Activated CD4-positive, alpha-beta T cell treated with anti-CD3 and anti-CD28 coated beads, Interleukin-2, amount 10 ng/mL, durations not matched to agents 7 days and 5 days (primary cell): ENCODE data around the gene MFSD2A. TPM values are rescaled to one million over a fixed set of nuclear protein-coding genes. Genes with fewer than 3 reads are reported as not detected.

Experiments used
- CTCF ChIA-PET: fragments of 350-600 bp; sonication (Branson Sonifier 250); formaldehyde crosslinking; loops from one replicate; lab custom pipeline; 2021; ENCODE audit warnings: antibody characterized with exemption; lab: Charles Lee
- POLR2A ChIA-PET: fragments of 350-600 bp; sonication (Branson Sonifier 250); formaldehyde crosslinking; loops from one replicate; lab custom pipeline; 2021; ENCODE audit warnings: antibody characterized with exemption; lab: Charles Lee
- DNase-seq: peaks from one replicate; pipeline ENCODE4 v3.0.0-alpha.2; 2020
- H3K27ac Mint-ChIP-seq: one replicate; pipeline ENCODE4 v1.8.0; 2021; ENCODE audit warnings: mild to moderate bottlenecking, moderate library complexity, mixed read lengths
- H3K27me3 Mint-ChIP-seq: one replicate; pipeline ENCODE4 v1.8.0; 2021; ENCODE audit warnings: mixed read lengths
- H3K36me3 Mint-ChIP-seq: one replicate; pipeline ENCODE4 v1.8.0; 2021; ENCODE audit warnings: low read depth, mixed read lengths
- H3K4me1 Mint-ChIP-seq: one replicate; pipeline ENCODE4 v1.8.0; 2021; ENCODE audit warnings: mixed read lengths
- H3K4me3 Mint-ChIP-seq: one replicate; pipeline ENCODE4 v1.8.0; 2021; ENCODE audit warnings: mild to moderate bottlenecking, moderate library complexity, mixed read lengths
- H3K9me3 Mint-ChIP-seq: one replicate; pipeline ENCODE4 v1.8.0; 2021; ENCODE audit warnings: mixed read lengths
- total RNA-seq, 2 experiments: library from RNA; stranded (reverse); gene quantifications; one replicate each; pipeline ENCODE4 v1.2.3, GENCODE V29; 2021

Gene MFSD2A
- total RNA-seq, 2 experiments from 2014 or later = 2.0 to 2.8 TPM

DNA sequence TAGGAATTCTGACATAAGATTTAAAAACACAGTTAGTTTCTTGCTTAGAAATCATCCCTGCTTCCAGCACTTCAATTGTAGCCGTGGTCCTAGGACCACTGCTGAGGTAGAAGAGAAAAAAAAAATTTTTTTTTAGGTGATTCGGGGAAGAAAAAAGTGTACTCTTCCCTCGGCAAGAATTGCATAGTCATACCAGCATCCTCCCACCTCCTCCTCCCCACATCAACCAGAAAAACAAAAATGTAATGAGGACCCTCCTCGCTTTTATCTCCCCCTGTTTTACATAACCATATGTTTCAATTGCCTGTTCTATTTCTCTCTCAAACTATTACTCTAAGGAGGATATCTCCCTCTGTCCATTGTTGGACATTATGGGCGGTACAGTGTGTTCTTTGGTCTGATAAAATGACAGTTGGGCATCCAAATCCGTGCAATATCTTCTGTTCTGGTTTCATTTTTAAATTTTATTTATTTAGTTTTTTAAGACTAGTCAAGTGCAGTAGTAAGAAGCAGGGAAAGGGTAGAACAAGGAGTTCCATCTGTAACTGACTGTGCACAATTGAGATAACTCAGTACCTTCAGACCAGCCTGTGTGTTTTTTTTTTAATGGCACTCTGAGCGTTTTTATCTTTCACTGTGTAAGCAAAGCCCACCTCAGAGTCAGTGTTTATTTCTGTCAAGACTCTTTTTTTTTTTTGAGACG is 10.4 kb upstream of the MFSD2A start:
- CTCF ChIA-PET = interaction anchor here (0.7 kb wide), 1 partner anchor 15 kb away, joined by 5 read pairs; no protein-coding TSS in a partner anchor
- Mint-ChIP-seq H3K4me3 (no peak overlapping the region), H3K9me3 (no peaks in the 10 kb centered on the region), H3K4me1 (peaks cover 7% of the 10 kb centered on the region), H3K36me3 (no peaks in the 10 kb centered on the region), H3K27ac (no peak overlapping the region), H3K27me3 (peaks cover 6% of the 10 kb centered on the region)
- POLR2A ChIA-PET = no interaction called here
- no peak for DNase-seq

GRCh38 chr1:39946216-39946615 is 8.7 kb upstream of the MFSD2A start:
- peaks cover 6% of the 10 kb centered on the region for H3K27me3 Mint-ChIP-seq
- DNase-seq = no peak
- POLR2A ChIA-PET = no interaction called here
- H3K4me1 Mint-ChIP-seq = peaks cover 7% of the 10 kb centered on the region
- no peaks in the 10 kb centered on the region for H3K36me3 Mint-ChIP-seq
- H3K27ac Mint-ChIP-seq = no peak overlapping the region
- no peaks in the 10 kb centered on the region for H3K9me3 Mint-ChIP-seq
- H3K4me3 Mint-ChIP-seq = no peak overlapping the region
- CTCF ChIA-PET = interaction anchor here (0.9 kb wide), 1 partner anchor 147 kb away, joined by 6 read pairs; no protein-coding TSS in a partner anchor

DNA sequence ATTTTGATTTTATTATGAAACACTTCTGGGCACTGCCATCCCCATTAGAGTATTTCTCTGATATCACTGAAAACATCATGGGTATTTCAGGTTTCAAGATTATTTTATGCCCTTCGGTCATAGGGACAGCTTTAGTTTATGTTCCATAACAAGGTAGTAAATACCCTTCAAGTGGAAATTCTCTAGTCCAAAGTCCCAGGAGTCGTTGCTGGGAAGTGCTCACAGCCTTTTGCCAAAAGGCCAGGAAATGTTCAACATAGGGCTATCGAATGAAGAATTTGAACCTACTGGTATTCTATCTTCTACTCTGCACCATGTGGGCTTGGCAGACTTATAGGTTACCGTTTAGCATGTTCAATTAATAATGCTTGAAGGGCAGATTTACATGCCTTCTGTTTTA is 7.7 kb upstream of the MFSD2A start:
- Mint-ChIP-seq H3K27me3 (peaks cover 6% of the 10 kb centered on the region), H3K27ac (no peak overlapping the region), H3K9me3 (no peaks in the 10 kb centered on the region), H3K4me1 (peaks cover 7% of the 10 kb centered on the region), H3K36me3 (no peaks in the 10 kb centered on the region), H3K4me3 (no peak overlapping the region)
- POLR2A ChIA-PET = no interaction called here
- no peak for DNase-seq
- CTCF ChIA-PET = interaction anchor here (0.6 to 1.2 kb wide), 4 partner anchors 11 to 297 kb away, joined by 3 read pairs; no protein-coding TSS in a partner anchor

- H3K9me3 Mint-ChIP-seq = no peaks in the 10 kb centered on the region
- H3K36me3 Mint-ChIP-seq = no peaks in the 10 kb centered on the region
- DNase-seq = no peak
- H3K4me3 Mint-ChIP-seq = no peak overlapping the region
- peaks cover 3% of the 10 kb centered on the region for H3K27me3 Mint-ChIP-seq
- CTCF ChIA-PET = interaction anchor here (1.0 to 1.5 kb wide), 3 partner anchors 10 to 24 kb away, joined by 3 read pairs; no protein-coding TSS in a partner anchor
- peaks cover 11% of the 10 kb centered on the region for H3K4me1 Mint-ChIP-seq
- POLR2A ChIA-PET = no interaction called here
- H3K27ac Mint-ChIP-seq = no peak overlapping the region
Observed at GRCh38 chr1:39949891-39950290, 5.1 kb upstream of the MFSD2A start.

DNA sequence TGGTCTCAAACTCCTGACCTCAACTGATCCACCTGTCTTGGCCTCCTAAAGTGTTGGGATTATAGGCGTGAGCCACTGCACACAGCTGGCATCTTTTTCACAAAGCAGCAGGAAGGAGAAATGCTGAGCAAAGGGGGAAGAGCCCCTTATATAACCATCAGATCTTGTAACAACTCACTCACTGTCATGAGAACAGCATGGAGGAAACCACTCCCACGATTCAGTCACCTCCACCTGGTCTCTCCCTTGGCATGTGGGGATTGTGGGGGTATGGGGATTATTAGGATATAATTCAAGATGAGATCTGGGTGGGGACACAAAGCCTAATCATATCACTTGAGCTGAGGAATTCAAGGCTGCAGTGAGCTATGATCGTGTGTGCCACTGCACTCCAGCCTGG is 3.0 kb upstream of the MFSD2A start:
- Mint-ChIP-seq H3K27me3 (peaks cover 3% of the 10 kb centered on the region), H3K9me3 (no peaks in the 10 kb centered on the region), H3K4me3 (no peak overlapping the region), H3K36me3 (no peaks in the 10 kb centered on the region), H3K27ac (no peak overlapping the region), H3K4me1 (peaks cover 21% of the 10 kb centered on the region)
- no peak for DNase-seq
- ChIA-PET POLR2A (no interaction called here), CTCF (no interaction called here)

DNA sequence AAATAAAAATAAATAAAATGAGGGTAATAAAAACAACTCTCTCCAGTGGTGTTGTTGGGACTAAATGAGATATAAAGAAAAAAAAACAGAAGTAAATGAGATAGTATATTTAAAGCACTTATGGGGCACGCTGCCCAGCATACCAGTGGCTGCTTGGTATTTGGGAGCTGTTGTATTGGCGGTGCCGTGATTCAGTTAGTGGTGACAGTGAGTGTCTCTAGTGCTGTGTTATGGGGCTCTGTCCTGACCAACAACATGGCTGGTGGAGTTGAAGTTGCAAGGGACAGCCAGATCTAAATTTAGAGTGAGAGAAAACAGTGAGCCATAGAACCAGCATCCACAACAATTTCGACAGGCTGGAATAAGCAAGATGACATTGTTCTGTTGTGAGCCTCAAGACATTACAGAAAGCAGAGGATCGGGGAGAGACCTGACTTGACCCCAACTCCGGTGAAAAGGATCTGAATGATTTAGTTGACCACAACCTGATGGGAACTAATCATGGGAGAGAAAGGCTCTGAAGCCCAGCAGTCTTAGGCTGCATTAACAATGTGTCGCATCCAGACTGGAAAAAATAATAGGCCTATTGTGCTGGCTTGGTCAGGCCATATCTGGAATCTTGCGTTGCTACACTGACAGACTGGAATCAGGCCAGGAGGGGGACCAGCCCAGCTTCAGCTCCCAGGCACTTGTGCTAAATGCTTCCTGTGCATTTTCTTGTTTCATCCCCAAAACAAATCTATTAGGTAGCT is 2.4 kb upstream of the MFSD2A start:
- no peak for DNase-seq
- H3K36me3 Mint-ChIP-seq = no peaks in the 10 kb centered on the region
- H3K9me3 Mint-ChIP-seq = no peaks in the 10 kb centered on the region
- POLR2A ChIA-PET = no interaction called here
- H3K4me1 Mint-ChIP-seq = peaks cover 23% of the 10 kb centered on the region
- H3K27ac Mint-ChIP-seq = no peak overlapping the region
- peaks cover 3% of the 10 kb centered on the region for H3K27me3 Mint-ChIP-seq
- no peak overlapping the region for H3K4me3 Mint-ChIP-seq
- CTCF ChIA-PET = interaction anchor here (0.7 kb wide), 1 partner anchor 362 kb away, joined by 3 read pairs; no protein-coding TSS in a partner anchor

DNA sequence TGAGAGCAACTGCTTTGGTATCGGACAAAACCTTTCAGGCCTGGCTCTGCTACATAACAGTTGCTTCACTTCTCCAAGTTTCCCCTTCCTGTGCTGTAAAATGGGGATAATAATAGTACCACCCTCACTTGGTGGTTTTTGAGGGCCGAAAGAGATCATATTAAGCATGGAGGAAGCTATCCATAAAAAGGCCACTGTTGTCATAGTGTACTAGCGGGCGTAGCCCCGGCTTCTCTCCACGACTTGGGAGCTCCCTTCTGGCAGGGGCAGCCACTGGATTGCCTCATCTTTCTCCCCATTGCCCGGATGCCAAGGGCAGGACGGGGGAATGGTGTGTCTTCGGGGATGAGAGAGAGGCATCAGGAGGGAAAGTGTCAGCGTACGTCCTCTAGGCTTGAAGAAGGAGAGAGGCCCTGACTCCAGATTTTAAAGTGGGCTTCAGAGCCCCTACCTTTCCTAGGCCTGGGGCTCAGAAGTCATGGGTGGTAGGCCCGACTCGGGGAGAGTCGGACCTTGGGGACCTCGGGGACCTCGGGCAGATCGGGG is 548 bp upstream of the MFSD2A start:
- Mint-ChIP-seq H3K27me3 (peaks cover 3% of the 10 kb centered on the region), H3K27ac (no peak overlapping the region), H3K36me3 (no peaks in the 10 kb centered on the region), H3K4me3 (peak overlapping the region; percentile 84), H3K4me1 (peaks cover 23% of the 10 kb centered on the region), H3K9me3 (no peaks in the 10 kb centered on the region)
- ChIA-PET CTCF (interaction anchor here (2.0 kb wide), 1 partner anchor 52 kb away, joined by 6 read pairs; the partner anchor contains the start of gene MYCL), POLR2A (interaction anchor here (0.5 kb wide), 1 partner anchor 867 kb away, joined by 3 read pairs; no protein-coding TSS in a partner anchor)
- no peak for DNase-seq

- ChIA-PET POLR2A (interaction anchor here (0.7 kb wide), 1 partner anchor 86 kb away, joined by 3 read pairs; no protein-coding TSS in a partner anchor), CTCF (interaction anchor here (0.9 to 1.8 kb wide), 8 partner anchors 8 to 36 kb away, joined by 3 to 10 read pairs (median 3); no protein-coding TSS in a partner anchor)
- Mint-ChIP-seq H3K9me3 (no peaks in the 10 kb centered on the region), H3K4me3 (peak overlapping the region; percentile 84), H3K27ac (peak overlapping the region; percentile 85), H3K4me1 (peaks cover 34% of the 10 kb centered on the region), H3K27me3 (peaks cover 3% of the 10 kb centered on the region), H3K36me3 (no peaks in the 10 kb centered on the region)
- peak; percentile 58 for DNase-seq
Observed at GRCh38 chr1:39955547-39956539, 898 bp downstream of the MFSD2A start.

DNA sequence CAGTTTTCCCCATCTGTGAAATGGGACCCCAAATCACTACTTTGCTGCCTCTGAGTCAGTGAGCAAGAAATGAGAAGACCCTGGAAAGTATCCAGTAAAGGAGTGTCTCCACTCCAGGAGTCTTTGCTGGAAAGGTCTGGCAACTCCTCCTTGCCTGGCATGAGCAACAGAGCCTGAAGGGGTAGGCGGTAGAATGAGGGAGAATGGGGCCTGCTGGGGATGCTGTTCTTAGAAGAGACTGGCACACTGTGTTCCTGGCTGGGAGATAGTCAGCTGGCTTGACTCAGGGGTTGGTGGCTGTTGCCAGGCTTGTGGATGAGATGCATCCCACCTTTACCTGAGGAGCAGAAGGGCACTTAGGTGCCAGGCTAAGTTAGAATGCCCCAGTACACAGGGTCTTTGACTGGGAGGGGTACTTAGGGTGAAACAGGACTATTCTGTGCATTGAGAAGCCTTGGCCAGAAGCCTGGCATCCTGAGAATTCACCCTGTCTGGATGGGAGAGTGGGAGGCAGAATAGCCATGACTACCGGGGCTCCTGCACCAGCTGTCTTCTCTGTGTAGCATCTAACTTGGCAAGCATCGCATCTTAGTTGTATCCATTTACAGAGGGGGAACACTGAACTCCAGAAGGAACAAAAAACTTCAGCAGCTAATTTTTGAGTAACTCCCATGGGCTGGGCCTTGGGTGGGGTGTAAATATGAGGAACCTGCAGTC is 2.5 kb downstream of the MFSD2A start:
- Mint-ChIP-seq H3K4me1 (peaks cover 35% of the 10 kb centered on the region), H3K36me3 (no peaks in the 10 kb centered on the region)

GRCh38 chr1:39958403-39959200 is 3.7 kb downstream of the MFSD2A start:
- Mint-ChIP-seq H3K4me1 (peaks cover 35% of the 10 kb centered on the region), H3K9me3 (no peaks in the 10 kb centered on the region), H3K4me3 (no peak overlapping the region), H3K27ac (no peak overlapping the region), H3K27me3 (peaks cover 3% of the 10 kb centered on the region), H3K36me3 (no peaks in the 10 kb centered on the region)
- ChIA-PET CTCF (interaction anchor here (0.6 to 2.7 kb wide), 7 partner anchors 9 to 160 kb away, joined by 3 to 11 read pairs (median 4); no protein-coding TSS in a partner anchor), POLR2A (no interaction called here)
- no peak for DNase-seq

More for the DNA sequence above, 2.5 kb downstream of the MFSD2A start:
- H3K9me3 Mint-ChIP-seq = no peaks in the 10 kb centered on the region
- ChIA-PET CTCF (interaction anchor here (0.7 to 1.3 kb wide), 3 partner anchors 38 to 159 kb away, joined by 3 to 6 read pairs (median 4); no protein-coding TSS in a partner anchor), POLR2A (no interaction called here)
- H3K27ac Mint-ChIP-seq = no peak overlapping the region
- H3K4me3 Mint-ChIP-seq = no peak overlapping the region
- DNase-seq = no peak
- peaks cover 3% of the 10 kb centered on the region for H3K27me3 Mint-ChIP-seq
